ENCODE measurements around the gene PSPH. TPM values are rescaled to one million over a fixed set of nuclear protein-coding genes. Genes with fewer than 3 reads are reported as not detected.

PSPH gene
- total and polyA plus RNA-seq, 10 of the 15 experiments (the other 5 are each of a cell fraction or from before 2014, with no cell fraction given): 5.2 to 36.4 (median 23.9) TPM

GRCh38 chr7:55969391-55969790 is 81.9 kb downstream of the PSPH start (continued):
- TF ChIP-seq PRDM15 (CRISPR knock-in tag; IDR thresholded peaks at IDR 0.05) (no peak), HDGF (IDR thresholded peaks at IDR 0.05) (no peak), POLR2AphosphoS5 (IDR thresholded peaks at IDR 0.05; ENCODE audit: low read length) (no peak), ZZZ3 (IDR thresholded peaks at IDR 0.05; ENCODE audit: control insufficient read depth, insufficient read length, low read depth) (no peak)
- TF ChIP-seq, protein P1, sequence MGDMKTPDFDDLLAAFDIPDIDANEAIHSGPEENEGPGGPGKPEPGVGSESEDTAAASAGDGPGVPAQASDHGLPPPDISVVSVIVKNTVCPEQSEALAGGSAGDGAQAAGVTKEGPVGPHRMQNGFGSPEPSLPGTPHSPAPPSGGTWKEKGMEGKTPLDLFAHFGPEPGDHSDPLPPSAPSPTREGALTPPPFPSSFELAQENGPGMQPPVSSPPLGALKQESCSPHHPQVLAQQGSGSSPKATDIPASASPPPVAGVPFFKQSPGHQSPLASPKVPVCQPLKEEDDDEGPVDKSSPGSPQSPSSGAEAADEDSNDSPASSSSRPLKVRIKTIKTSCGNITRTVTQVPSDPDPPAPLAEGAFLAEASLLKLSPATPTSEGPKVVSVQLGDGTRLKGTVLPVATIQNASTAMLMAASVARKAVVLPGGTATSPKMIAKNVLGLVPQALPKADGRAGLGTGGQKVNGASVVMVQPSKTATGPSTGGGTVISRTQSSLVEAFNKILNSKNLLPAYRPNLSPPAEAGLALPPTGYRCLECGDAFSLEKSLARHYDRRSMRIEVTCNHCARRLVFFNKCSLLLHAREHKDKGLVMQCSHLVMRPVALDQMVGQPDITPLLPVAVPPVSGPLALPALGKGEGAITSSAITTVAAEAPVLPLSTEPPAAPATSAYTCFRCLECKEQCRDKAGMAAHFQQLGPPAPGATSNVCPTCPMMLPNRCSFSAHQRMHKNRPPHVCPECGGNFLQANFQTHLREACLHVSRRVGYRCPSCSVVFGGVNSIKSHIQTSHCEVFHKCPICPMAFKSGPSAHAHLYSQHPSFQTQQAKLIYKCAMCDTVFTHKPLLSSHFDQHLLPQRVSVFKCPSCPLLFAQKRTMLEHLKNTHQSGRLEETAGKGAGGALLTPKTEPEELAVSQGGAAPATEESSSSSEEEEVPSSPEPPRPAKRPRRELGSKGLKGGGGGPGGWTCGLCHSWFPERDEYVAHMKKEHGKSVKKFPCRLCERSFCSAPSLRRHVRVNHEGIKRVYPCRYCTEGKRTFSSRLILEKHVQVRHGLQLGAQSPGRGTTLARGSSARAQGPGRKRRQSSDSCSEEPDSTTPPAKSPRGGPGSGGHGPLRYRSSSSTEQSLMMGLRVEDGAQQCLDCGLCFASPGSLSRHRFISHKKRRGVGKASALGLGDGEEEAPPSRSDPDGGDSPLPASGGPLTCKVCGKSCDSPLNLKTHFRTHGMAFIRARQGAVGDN (IDR thresholded peaks at IDR 0.05): no peak

All from GM12878 (cell line).